Ishikawa (cell line): ENCODE measurements around the gene RASL11A.

ENCODE experiments used
- CEBPB ChIP-seq: IDR thresholded peaks from 2 replicates; pipeline ENCODE4 v1.6.1; 2012
- CREB1 ChIP-seq: IDR thresholded peaks from 2 replicates; pipeline ENCODE4 v1.6.1; 2012; ENCODE audit warnings: low read depth
- EGR1 ChIP-seq: IDR thresholded peaks from 2 replicates; pipeline ENCODE4 v1.6.1; 2012
- EP300 ChIP-seq: IDR thresholded peaks from 2 replicates; pipeline ENCODE4 v1.6.1; 2012; ENCODE audit warnings: borderline replicate concordance
- FOXM1 ChIP-seq: IDR thresholded peaks from 2 replicates; pipeline ENCODE4 v1.6.1; 2012; ENCODE audit warnings: low read depth, borderline replicate concordance
- MAX ChIP-seq: IDR thresholded peaks from 2 replicates; pipeline ENCODE4 v1.6.1; 2012
- NFIC ChIP-seq: IDR thresholded peaks from 2 replicates; pipeline ENCODE4 v1.6.1; 2012
- RAD21 ChIP-seq: IDR thresholded peaks from 2 replicates; pipeline ENCODE4 v1.6.1; 2012; ENCODE audit warnings: low read depth
- REST ChIP-seq: IDR thresholded peaks from 2 replicates; pipeline ENCODE4 v1.6.1; 2012; ENCODE audit warnings: low read depth, mild to moderate bottlenecking
- TAF1 ChIP-seq: IDR thresholded peaks from 2 replicates; pipeline ENCODE4 v1.6.1; 2012; ENCODE audit warnings: low read depth, mild to moderate bottlenecking
- TCF12 ChIP-seq: IDR thresholded peaks from 2 replicates; pipeline ENCODE4 v1.6.1; 2012; ENCODE audit warnings: low read depth
- TEAD4 ChIP-seq: IDR thresholded peaks from 2 replicates; pipeline ENCODE4 v1.6.1; 2012
- USF1 ChIP-seq: IDR thresholded peaks from 2 replicates; pipeline ENCODE4 v1.6.1; 2012
- YY1 ChIP-seq: IDR thresholded peaks from 2 replicates; pipeline ENCODE4 v1.6.1; 2012; ENCODE audit warnings: low read depth
- ZBTB7A ChIP-seq: IDR thresholded peaks from 2 replicates; pipeline ENCODE4 v1.6.1; 2012; ENCODE audit warnings: low read depth

The RASL11A gene

GRCh38 chr13:27293076-27293691 lies 22.6 kb downstream of the RASL11A start:
- TF ChIP-seq TAF1 (no peak), MAX (no peak), RAD21 (no peak), EGR1 (no peak), YY1 (no peak), CEBPB (no peak), TEAD4 (no peak), REST (no peak), USF1 (no peak)

- TF ChIP-seq YY1 (no peak), FOXM1 (no peak), TEAD4 (no peak), USF1 (no peak), TAF1 (no peak), CEBPB (no peak), CREB1 (no peak), ZBTB7A (no peak)
Observed at GRCh38 chr13:27293873-27294515, 23.4 kb downstream of the RASL11A start.

GRCh38 chr13:27295096-27295495 lies 24.5 kb downstream of the RASL11A start:
- TF ChIP-seq YY1: no peak
- TF ChIP-seq CEBPB: no peak
- no peak for TF ChIP-seq TCF12
- TF ChIP-seq NFIC: no peak
- TF ChIP-seq EP300: no peak
- no peak for TF ChIP-seq FOXM1
- no peak for TF ChIP-seq TAF1
- no peak for TF ChIP-seq TEAD4
- TF ChIP-seq ZBTB7A: no peak
- no peak for TF ChIP-seq USF1
- no peak for TF ChIP-seq MAX

- no peak for TF ChIP-seq TAF1
- no peak for TF ChIP-seq EP300
- no peak for TF ChIP-seq CREB1
- TF ChIP-seq TEAD4: no peak
- no peak for TF ChIP-seq EGR1
- no peak for TF ChIP-seq NFIC
- no peak for TF ChIP-seq REST
- no peak for TF ChIP-seq FOXM1
- TF ChIP-seq MAX: no peak
- no peak for TF ChIP-seq CEBPB
- no peak for TF ChIP-seq USF1
- no peak for TF ChIP-seq ZBTB7A
- no peak for TF ChIP-seq YY1
- no peak for TF ChIP-seq RAD21
- no peak for TF ChIP-seq TCF12
Observed at GRCh38 chr13:27295660-27296059, 25.0 kb downstream of the RASL11A start.

- TF ChIP-seq ZBTB7A: no peak
- no peak for TF ChIP-seq TCF12
- TF ChIP-seq YY1: no peak
- no peak for TF ChIP-seq TAF1
- no peak for TF ChIP-seq RAD21
- TF ChIP-seq FOXM1: no peak
- TF ChIP-seq MAX: no peak
- TF ChIP-seq NFIC: no peak
Observed at GRCh38 chr13:27296496-27296895, 25.9 kb downstream of the RASL11A start.
